ENCODE results near the gene TIGD6.

The TIGD6 gene

GRCh38 chr5:149998281-149998680, 2.2 kb downstream of the TIGD6 start:
- TF ChIP-seq CTCF (IDR thresholded peaks at IDR 0.05; ENCODE audit: low read depth, low read length, poor library complexity, severe bottlenecking) (no peak), EZH2phosphoT487 (IDR thresholded peaks at IDR 0.05; ENCODE audit: borderline replicate concordance, low read length) (no peak)
- Histone ChIP-seq H3K9me2 (replicated peaks; ENCODE audit: control insufficient read depth, low read length) (no peaks in the 10 kb centered on the region), H3K79me2 (ENCODE audit: control insufficient read depth, low read length) (peaks cover 37% of the 10 kb centered on the region), H3K9me3 (ENCODE audit: control insufficient read depth, insufficient read depth, low read length) (no peaks in the 10 kb centered on the region), H4K20me1 (ENCODE audit: control insufficient read depth, insufficient read depth, low read depth, low read length) (peaks cover 7% of the 10 kb centered on the region; the same call in 1 of the 2 replicates), H3K4me3 (ENCODE audit: low read length) (no peak overlapping the region), H3K27me3 (ENCODE audit: control insufficient read depth, low read length) (no peaks in the 10 kb centered on the region), H3K4me2 (ENCODE audit: low read length) (no peak overlapping the region), H3K36me3 (ENCODE audit: control insufficient read depth, low read length) (peaks cover 20% of the 10 kb centered on the region), H3K27ac (ENCODE audit: low read depth, low read length) (no peak overlapping the region), H3K4me1 (ENCODE audit: control insufficient read depth, low read length) (peaks cover 21% of the 10 kb centered on the region), H3F3A (ENCODE audit: control insufficient read depth, insufficient read depth) (peaks cover 13% of the 10 kb centered on the region)

GRCh38 chr5:149996205-149996890, 4.1 kb downstream of the TIGD6 start:
- H3K79me2 ChIP-seq (ENCODE audit: control insufficient read depth, low read length): peaks cover 18% of the 10 kb centered on the region
- 0 out of 2 replicates have a peak, but pooled peaks cover 3% of the 10 kb centered on the region for H4K20me1 ChIP-seq (ENCODE audit: control insufficient read depth, insufficient read depth, low read depth, low read length)
- no peak overlapping the region for H3K4me3 ChIP-seq (ENCODE audit: low read length)
- peaks cover 13% of the 10 kb centered on the region for H3F3A ChIP-seq (ENCODE audit: control insufficient read depth, insufficient read depth)
- H3K9me3 ChIP-seq (ENCODE audit: control insufficient read depth, insufficient read depth, low read length): no peaks in the 10 kb centered on the region
- H3K27me3 ChIP-seq (ENCODE audit: control insufficient read depth, low read length): no peaks in the 10 kb centered on the region
- H3K27ac ChIP-seq (ENCODE audit: low read depth, low read length): no peak overlapping the region
- no peak overlapping the region for H3K4me2 ChIP-seq (ENCODE audit: low read length)
- H3K9me2 ChIP-seq (replicated peaks; ENCODE audit: control insufficient read depth, low read length): no peaks in the 10 kb centered on the region
- peaks cover 11% of the 10 kb centered on the region for H3K4me1 ChIP-seq (ENCODE audit: control insufficient read depth, low read length)
- TF ChIP-seq EZH2phosphoT487 (IDR thresholded peaks at IDR 0.05; ENCODE audit: borderline replicate concordance, low read length) (no peak), CTCF (IDR thresholded peaks at IDR 0.05; ENCODE audit: low read depth, low read length, poor library complexity, severe bottlenecking) (no peak)
- H3K36me3 ChIP-seq (ENCODE audit: control insufficient read depth, low read length): peaks cover 7% of the 10 kb centered on the region

GRCh38 chr5:149995385-149996204, 4.9 kb downstream of the TIGD6 start:
- Histone ChIP-seq H3K9me2 (replicated peaks; ENCODE audit: control insufficient read depth, low read length) (no peaks in the 10 kb centered on the region), H3K27ac (ENCODE audit: low read depth, low read length) (no peak overlapping the region), H3K79me2 (ENCODE audit: control insufficient read depth, low read length) (peaks cover 10% of the 10 kb centered on the region), H3K4me2 (ENCODE audit: low read length) (no peak overlapping the region), H3K36me3 (ENCODE audit: control insufficient read depth, low read length) (no peaks in the 10 kb centered on the region; the same call in 1 of the 2 replicates), H3K4me3 (ENCODE audit: low read length) (no peak overlapping the region), H3K9me3 (ENCODE audit: control insufficient read depth, insufficient read depth, low read length) (no peaks in the 10 kb centered on the region), H3K4me1 (ENCODE audit: control insufficient read depth, low read length) (peaks cover 11% of the 10 kb centered on the region), H3F3A (ENCODE audit: control insufficient read depth, insufficient read depth) (peaks cover 13% of the 10 kb centered on the region), H4K20me1 (ENCODE audit: control insufficient read depth, insufficient read depth, low read depth, low read length) (peaks cover 3% of the 10 kb centered on the region; the same call in 1 of the 2 replicates), H3K27me3 (ENCODE audit: control insufficient read depth, low read length) (no peaks in the 10 kb centered on the region)
- TF ChIP-seq EZH2phosphoT487 (IDR thresholded peaks at IDR 0.05; ENCODE audit: borderline replicate concordance, low read length) (no peak), CTCF (IDR thresholded peaks at IDR 0.05; ENCODE audit: low read depth, low read length, poor library complexity, severe bottlenecking) (no peak)

Data from DOHH2 (cell line).